HPDE6-E6E7 (cell line): ENCODE measurements around the gene MGAT2.
"Not testable (repeated sequence)": the region's sequence is repeated elsewhere in the genome, so short reads cannot be mapped to it uniquely, and the experiment has no call there.

ENCODE experiments used
- DNase-seq: peaks from one replicate; pipeline ENCODE4 v3.0.0; 2011; ENCODE audit warnings: missing footprints; ENCODE audit errors: extremely low spot score

MGAT2 gene

GRCh38 chr14:49612251-49612650, 8.3 kb upstream of the MGAT2 start:
- no peak for DNase-seq

DNA sequence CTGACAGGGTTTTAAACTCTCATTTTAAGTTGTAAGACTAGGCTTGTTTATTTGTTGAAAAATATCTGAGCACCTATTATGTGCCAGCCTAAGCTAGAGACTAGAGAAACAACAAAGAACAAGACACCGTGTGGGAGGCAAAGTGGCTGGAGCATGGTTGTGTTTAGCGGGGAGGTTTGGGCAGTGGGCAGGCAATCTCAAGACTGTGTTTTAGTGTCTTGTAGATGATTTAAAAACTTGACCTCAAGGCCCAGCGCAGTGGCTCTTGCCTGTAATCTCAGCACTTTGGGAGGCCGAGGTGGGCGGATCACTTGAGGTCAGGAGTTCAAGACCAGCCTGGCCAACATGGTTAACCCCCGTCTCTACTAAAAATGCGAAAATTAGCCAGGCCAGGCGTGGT, 7.9 kb upstream of the MGAT2 start:
- DNase-seq: no peak

GRCh38 chr14:49614196-49614595, 6.4 kb upstream of the MGAT2 start:
- DNase-seq: no peak

GRCh38 chr14:49615776-49616175, 4.8 kb upstream of the MGAT2 start:
- DNase-seq: no peak

DNA sequence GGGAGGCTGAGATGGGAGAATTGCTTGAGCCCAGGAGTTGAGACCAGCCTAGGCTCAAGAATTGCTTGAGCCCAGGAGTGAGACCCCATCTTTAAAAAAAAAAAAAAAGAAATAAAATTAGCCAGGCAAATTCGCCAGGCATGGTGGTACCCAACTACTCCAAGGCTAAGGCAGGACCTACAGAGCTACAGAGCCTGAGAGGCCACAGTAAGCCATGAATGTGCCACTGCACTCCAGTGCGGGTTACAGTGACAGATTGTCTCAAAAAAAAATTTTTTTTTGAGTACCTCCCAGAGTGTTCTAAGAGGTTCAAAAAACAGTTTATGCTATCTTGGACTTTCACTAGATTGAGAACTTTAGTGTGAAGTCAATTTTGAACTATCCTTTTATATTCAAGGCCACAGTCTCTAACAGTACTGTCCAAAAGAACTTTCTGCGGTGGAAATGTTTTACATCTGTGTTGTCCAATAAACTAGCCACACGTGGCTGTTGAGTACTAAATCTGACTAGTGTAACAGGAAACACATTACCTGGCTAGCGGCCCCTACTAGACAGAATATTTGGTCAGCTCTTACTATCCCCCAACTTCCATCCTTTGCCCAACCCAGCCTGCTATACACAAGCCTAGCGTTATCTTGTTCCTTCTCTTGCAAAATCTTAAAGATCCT, 2.6 kb upstream of the MGAT2 start:
- no peak for DNase-seq

DNA sequence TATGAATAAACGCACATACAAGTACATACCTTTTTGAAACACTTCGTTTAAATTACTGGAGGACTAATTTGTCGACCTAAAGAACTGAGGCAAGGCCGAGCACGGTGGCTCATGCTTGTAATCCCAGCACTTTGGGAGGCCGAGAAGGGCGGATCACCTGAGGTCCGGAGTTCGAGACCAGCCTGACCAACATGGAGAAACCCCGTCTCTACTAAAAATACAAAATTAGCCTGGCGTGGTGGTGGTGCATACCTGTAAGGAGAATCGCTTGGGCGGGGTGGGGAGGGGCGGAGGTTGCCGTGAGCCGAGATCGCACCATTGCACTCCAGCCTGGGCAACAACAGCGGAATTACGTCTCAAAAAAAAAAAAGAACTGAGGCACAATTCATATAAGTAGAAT, 1.3 kb upstream of the MGAT2 start:
- DNase-seq: not testable (repeated sequence)

DNA sequence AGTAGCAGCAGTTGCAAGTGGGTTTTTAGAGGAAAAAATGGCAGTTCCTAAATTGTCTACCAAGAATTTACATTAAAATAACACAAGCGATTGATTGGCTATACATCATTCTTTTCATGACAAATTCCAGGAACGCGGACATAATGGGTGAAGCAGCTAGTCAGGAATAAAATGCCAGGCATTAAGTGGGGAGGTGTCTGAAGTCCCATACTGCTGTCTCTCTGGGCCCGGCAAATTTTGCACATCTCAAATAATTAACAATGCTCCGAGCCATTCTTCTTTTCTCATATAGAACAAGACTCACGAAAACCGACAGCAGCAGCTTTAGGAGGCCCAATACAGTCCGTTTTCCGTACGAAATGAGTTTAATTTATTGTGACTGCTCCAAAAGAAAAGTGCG, 869 bp upstream of the MGAT2 start:
- DNase-seq: no peak

DNA sequence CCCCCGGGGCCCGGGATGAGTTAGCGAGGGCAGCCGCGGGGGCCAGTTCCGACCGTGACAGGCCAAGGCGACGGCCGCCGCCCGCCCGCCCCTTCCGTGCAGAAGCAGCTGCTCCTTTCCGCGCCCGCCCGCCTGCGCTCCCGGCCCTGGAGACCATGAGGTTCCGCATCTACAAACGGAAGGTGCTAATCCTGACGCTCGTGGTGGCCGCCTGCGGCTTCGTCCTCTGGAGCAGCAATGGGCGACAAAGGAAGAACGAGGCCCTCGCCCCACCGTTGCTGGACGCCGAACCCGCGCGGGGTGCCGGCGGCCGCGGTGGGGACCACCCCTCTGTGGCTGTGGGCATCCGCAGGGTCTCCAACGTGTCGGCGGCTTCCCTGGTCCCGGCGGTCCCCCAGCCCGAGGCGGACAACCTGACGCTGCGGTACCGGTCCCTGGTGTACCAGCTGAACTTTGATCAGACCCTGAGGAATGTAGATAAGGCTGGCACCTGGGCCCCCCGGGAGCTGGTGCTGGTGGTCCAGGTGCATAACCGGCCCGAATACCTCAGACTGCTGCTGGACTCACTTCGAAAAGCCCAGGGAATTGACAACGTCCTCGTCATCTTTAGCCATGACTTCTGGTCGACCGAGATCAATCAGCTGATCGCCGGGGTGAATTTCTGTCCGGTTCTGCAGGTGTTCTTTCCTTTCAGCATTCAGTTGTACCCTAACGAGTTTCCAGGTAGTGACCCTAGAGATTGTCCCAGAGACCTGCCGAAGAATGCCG, 699 bp downstream of the MGAT2 start:
- DNase-seq: no peak

- no peak for DNase-seq
These were observed 1.5 kb downstream of the MGAT2 start for GRCh38 chr14:49622022-49622607.

GRCh38 chr14:49623387-49623786, 2.8 kb downstream of the MGAT2 start:
- no peak for DNase-seq

- DNase-seq: no peak
These were observed 3.6 kb downstream of the MGAT2 start for GRCh38 chr14:49623941-49624839.

DNA sequence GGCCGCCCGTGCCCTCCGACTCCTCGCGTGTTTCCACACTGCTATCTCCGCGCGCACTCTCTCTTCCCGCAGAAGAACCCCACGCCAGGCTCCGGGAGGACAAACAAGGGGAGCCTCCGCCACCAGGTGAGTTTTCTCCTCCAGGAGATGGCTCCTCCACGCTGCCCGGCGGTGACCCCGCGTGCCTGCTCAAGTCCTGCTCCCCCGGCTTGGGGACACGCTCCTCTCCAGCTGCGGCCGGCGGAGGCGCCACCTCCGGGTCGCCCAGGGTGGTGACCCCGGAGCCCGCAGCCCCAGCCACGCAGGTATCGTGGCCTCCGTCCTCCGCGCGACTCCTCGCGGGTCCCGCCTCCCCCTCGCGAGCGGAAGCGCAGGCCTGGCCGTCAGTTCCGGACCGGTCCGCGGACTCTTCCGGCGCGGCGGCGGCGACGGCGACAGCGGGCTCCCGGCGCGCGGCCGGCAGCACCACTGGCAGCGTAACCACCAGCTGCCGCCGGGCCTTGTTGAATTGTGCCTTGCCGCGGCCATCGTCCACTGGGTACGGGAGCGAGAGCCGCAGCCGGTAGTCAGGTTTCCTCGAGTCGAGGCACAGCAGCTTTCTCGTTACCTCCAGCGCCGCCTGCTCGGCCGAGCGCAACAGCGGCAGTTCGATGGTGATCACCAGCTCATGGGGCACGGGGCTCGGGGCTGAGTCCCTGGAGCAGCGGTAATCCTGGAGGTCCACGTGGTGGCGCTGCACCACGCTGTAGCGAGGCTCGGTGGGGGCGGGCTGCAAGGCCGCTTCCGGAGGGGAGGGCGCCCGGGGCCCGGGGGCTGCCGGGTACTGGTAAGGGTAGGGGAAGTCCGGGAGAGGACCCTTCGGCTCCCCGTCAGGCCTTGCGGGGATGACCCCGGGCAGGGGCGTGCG, 13.3 kb downstream of the MGAT2 start:
- peak; percentile 87 for DNase-seq

- DNase-seq: no peak
These were observed 14.1 kb downstream of the MGAT2 start, which contains the start of gene DNAAF2 for GRCh38 chr14:49634547-49635334. Gene DNAAF2 (minus strand): TSS chr14:49635244. CDS start chr14:49635149, 95 bp downstream.

- no peak for DNase-seq
These were observed 16.3 kb downstream of the MGAT2 start for GRCh38 chr14:49636866-49637265.

- no peak for DNase-seq
These were observed 17.0 kb downstream of the MGAT2 start for GRCh38 chr14:49637534-49638078.

DNA sequence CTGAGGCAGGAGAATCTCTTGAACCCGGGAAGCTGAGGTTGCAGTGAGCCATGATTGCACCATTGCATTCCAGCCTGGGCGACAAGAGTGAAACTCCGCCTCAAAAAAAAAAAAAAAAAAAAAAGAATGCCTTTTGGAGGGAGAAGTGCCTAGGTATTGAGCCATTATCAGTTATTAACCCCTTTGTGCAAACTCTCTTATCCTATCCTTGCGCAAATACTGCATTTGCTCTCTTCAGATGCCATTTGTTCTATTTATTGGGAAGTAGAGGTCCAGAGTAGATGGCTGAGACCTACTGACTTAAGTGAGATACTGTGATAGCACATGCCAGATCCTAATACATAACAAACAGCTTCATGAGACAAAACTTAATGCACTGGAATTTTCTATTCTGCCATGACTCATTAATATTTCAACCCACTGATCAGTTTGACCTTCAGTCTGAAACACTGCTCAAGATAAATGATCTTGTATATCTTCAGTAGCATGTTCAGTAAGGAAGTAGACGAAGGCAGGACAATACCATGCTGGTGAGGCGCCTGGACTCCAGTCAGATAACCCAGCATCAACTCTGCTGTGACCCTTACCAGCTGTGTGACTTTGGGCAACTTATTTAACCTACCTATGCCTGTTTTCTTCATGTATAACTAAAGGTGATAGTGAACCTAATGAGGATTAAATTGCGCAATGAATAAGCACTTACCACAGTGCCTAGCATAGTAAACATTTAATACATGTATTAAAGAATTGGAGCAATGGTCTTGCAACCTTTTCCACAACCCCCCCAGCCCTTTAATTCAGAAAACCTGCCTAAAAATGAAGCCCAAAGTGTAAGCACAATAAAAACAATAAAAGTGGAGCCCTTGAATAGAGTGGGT, 20.2 kb downstream of the MGAT2 start:
- DNase-seq: no peak

GRCh38 chr14:49641697-49642129, 21.1 kb downstream of the MGAT2 start:
- DNase-seq: no peak

DNA sequence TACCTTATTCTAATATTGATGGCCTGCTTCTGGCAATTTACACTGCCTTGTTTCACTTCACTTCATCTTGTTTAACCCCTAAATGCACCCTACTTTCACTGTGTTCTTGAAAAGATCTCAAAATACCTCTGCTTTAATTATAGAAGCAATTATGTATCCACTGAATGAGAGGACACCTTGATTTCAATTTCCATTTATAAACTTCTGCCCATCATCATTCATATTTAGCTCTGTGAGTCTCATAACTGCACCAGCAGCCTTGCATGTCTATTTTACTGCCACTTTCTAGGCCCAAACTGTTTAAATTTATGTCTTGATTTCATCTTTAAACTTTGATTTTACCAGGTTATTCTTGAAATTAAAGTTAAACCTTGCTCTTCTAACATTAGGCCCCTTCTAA, 21.6 kb downstream of the MGAT2 start:
- no peak for DNase-seq

GRCh38 chr14:49653508-49653907, 32.9 kb downstream of the MGAT2 start:
- DNase-seq: no peak
